Adipose tissue (tissue), 3 donors: Measurements from ENCODE around the gene CSNK1A1. TPM values are rescaled to one million over a fixed set of nuclear protein-coding genes. Genes with fewer than 3 reads are reported as not detected.
"Not testable (repeated sequence)": the region's sequence is repeated elsewhere in the genome, so short reads cannot be mapped to it uniquely, and the experiment has no call there.

ENCODE experiments used
- H3K27ac ChIP-seq: one replicate; pipeline ENCODE4 v1.5.1; 2013; ENCODE audit warnings: low read depth, low read length
- WGBS, 3 donors: extraction: QIAGEN DNeasy Blood & Tissue Kit; methylation state at CpG; one replicate each; pipeline ENCODE4 v1.1.7; 2013; 5-methylcytosine and 5-hydroxymethylcytosine counted together
- polyA plus RNA-seq, 3 donors: library from polyadenylated mRNA; stranded (reverse); fragments of 200-250 nt; gene quantifications; one replicate each; pipeline ENCODE4 v1.2.3, GENCODE V29; 2013
- donor health status: healthy with polysubstance abuse.
- donor health status: Bipolar disorder and iron deficiency.
- donor health status: healthy.

Gene CSNK1A1
- polyA plus RNA-seq, 3 donors = 39.7 to 113 (median 106) TPM

DNA sequence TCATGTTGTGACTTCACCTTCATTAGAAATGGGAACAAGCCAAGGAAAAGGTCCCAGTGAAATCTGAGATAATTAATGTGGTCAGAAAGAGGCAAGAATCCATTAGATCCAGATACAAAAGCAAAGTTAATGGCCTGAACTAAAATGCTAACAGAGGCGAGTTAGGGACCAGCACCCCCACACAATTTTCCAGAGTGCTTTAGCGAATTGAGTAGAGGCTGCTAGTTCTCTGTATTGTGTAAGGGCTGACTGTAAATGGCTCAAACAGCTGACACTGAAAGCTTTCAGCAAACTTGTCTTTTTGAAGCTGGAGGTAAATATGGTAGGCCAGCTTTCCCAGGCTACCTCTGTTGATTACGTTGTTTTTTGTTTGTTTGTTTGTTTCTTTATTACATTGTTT is 75.5 kb downstream of the CSNK1A1 start:
- H3K27ac ChIP-seq = no peak overlapping the region
- 80 to 85% (median 82%) methylated on average over 3 of the region's 3 CpGs for WGBS, 3 donors

DNA sequence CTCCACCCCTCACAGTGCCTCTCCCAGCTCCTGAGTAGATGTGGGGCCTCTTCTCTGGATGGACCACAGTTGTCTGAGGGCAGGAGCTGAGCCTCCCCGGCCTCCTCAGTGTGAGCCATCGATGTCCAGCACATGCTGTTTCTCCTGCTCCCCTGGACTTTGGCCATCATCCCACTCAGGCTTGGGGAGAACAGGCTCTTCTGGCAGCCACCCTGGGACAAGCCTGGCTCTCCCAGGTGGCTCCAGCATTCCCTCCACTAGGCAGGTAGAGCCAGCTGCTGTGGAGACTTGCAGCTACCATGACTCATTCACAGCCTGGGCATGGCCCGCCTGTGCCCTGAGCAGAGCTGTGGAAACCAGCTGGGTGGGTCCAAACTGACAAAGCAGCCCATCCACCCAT is 77.0 kb downstream of the CSNK1A1 start:
- no peak overlapping the region for H3K27ac ChIP-seq
- 73 to 86% (median 80%) methylated on average over 3 of the region's 3 CpGs for whole genome bisulfite sequencing, 3 donors

DNA sequence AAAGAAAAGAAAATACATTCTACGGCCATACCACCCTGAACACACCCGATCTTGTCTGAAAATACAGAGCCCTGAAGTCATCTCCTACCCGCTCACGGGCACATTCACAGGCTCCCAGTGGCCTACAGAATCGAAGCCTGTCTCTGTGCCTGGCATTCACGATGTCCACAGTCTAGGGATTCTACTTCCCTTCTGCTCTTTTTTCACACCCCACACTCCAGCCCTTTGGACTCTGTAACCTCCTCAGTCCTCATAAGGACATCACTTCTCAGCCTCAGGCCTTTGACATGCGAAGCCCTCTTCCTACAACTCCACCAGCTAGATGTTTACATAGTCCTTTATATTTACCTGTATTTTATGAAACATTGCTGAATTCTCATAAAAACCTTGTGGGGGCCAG is 77.8 kb downstream of the CSNK1A1 start:
- WGBS, 3 donors = 94 to 99% (median 95%) methylated on average over 7 of the region's 7 CpGs

DNA sequence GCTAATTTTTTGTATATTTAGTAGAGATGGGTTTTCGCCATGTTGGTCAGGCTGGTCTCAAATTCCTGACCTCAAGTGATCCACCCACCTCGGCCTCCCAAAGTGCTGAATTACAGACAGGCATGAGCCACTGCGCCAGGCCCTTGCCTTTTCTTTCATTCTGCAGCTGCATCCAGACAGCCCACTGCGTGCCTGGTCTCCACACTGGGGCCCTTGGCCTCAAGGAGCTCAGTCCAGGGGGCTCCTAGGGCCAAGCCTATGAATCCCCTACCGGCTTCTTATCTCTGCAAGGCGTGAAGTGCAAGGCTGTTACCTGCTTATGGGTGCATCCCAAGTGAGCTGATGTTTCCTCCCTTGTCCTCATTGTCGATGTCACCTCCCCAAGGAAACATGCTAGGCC is 78.8 kb downstream of the CSNK1A1 start:
- H3K27ac ChIP-seq = no peak overlapping the region
- 95 to 96% (median 96%) methylated on average over 7 of the region's 7 CpGs for WGBS, 3 donors

More for the DNA sequence above, 77.8 kb downstream of the CSNK1A1 start:
- H3K27ac ChIP-seq = no peak overlapping the region

DNA sequence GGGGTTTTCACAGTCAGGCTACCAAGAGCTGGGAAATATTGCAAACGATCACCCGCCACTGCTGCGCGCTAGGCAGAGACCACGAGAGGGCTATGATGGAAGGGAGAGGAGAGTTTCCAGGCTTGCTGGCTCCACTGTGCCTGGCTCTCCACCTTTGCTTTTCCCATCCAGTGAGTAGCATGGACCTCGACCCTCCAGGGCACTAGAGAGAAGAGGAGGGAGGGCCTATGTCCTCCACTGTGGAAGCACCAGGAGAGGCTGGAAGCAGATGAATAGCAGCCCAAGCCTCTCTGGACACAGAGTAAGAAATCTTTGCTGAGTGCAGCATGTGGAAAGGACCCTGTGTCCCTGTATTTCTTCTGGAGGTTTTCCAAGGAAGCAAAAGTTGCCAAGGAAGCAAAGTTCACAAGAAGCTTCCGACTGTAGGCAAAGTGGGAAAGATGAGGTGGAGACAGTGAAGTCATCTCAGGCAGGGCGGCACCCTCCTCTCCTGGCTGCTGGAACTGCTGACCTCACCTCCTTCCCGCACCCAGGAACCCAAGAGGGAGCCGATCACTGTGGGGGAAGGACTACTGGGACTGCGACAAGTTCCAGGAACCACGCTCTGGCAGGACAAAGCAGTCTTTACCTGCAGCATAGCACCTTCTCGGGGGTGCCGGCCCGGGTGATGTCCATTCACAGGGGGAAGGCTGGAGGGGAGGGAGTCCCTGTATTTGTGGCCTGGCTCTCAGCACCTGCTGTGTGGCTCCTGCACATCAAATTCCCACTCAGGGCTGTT is 79.6 kb downstream of the CSNK1A1 start:
- 45 to 65% (median 54%) methylated on average over 15 of the region's 15 CpGs for WGBS, 3 donors
- H3K27ac ChIP-seq = no peak overlapping the region

DNA sequence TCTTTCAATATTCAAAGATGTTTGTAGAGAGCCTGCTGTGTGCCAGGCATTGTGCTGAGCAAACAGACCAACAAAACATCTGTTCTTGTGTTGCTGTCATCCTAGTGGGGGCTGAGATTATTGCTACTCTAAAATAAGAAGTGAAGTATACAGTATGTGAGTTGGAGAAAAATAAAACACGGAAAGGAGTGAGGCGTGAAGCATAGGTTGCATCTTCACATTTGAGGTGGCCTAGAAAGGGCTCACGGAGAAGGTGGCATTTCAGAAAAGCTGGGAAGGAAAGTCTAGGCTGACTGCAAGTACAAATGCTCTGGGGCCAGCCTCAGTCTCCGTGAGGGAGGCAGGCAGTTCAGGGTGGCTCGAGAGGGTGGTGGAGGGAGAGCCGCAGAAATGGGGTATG is 80.3 kb downstream of the CSNK1A1 start:
- H3K27ac ChIP-seq = no peak overlapping the region
- 91 to 94% (median 93%) methylated on average over 6 of the region's 6 CpGs for WGBS, 3 donors

DNA sequence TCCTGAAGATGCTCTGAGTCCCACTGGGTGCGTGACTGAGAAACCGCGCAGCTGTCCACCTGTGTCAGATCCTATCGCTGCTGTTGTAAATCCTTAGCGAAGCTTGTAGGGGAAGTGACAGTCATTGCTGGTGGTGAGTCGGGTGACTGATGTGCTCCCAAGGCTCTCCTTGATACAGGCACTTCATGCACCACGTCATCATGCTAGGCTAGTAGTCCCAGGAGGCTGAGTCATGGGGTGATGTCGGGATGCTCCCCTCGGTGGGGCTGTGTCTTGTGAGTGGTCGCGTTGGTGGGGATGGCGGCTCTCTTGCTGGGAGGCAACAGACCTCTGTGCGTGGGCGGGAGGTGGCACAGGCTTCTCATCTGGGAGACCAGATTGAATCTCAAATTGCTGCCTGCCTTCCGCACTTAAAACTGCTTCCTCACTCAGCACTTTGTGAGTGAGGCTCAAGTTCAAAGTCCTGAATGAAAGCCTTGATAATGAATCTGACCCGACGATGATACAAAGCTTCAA is 84.7 kb downstream of the CSNK1A1 start:
- H3K27ac ChIP-seq = no peak overlapping the region
- WGBS, 3 donors = 63 to 67% (median 67%) methylated on average over 17 of the region's 17 CpGs

DNA sequence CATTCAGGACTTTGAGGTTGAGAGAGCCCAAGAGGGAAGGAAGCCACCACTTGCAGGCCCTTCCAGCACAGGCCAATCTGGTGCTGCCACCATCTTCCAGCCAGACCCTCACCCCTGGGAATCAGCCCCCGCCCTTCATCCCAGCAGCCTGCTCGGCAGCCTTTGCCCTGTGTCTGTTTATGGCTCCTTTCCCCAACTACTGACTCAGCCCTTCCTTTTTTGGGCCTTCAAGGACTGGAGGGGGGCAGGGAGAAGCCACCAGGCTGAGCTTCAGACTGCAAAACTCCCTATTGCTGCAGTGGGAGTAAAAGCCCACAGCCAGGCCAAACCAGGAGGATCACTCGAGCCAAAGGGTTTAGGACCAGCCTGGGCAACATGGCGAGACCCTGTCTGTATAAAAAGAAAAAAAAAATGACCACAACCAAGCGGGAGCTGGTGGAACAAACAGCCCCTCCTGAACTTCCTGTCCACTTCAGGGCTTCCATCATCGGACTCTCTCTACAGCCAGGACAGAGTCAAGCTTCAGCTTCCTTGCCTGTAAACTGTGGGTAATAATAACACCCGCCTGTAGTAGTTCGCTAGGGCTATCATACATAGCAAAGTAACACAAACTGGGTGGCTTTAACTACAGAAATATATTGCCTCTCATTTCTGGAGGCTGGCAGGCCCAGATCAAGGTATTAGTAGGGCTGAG is 86.3 kb downstream of the CSNK1A1 start:
- no peak overlapping the region for H3K27ac ChIP-seq
- 49 to 83% (median 64%) methylated on average over 8 of the region's 8 CpGs for WGBS, 3 donors

DNA sequence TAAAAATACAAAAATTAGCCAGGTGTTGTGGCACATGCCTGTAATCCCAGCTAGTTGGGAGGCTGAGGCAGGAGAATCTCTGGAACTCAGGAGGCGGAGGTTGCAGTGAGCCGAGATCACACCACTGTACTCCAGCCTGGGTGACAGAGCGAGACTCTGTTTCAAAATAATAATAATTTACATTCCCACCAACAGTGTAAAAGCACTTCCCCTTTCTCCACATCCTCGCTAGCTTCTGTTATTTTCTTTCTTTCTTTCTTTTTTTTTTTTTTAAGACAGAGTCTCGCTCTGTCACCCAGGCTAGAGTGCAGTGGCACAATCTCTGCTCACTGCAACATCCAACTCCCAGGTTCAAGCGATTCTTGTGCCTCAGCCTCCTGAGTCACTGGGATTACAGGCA is 89.3 kb downstream of the CSNK1A1 start:
- WGBS, 3 donors = 69 to 88% (median 77%) methylated on average over 6 of the region's 6 CpGs
- H3K27ac ChIP-seq = not testable (repeated sequence)

DNA sequence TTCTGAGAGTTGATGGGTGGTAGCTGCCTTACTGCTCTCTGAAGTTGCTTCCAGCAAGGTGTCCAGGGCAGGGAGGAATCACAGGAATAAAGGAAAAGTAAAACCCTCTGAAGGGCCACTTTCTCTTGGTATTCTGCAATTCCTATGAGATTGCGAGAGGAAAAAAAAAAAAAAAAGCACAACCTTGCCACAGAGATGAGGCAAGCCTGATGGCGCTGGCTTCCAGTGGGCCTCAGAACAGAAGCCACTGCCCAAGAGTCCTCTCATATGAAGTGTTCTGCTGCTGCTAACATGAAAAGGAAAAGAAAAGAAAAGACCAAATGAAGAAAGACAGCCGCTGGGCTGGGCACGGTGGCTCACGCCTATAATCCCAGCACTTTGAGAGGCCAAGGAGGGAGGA is 91.3 kb downstream of the CSNK1A1 start:
- H3K27ac ChIP-seq = no peak overlapping the region
- 77 to 96% (median 83%) methylated on average over 5 of the region's 5 CpGs for WGBS, 3 donors

DNA sequence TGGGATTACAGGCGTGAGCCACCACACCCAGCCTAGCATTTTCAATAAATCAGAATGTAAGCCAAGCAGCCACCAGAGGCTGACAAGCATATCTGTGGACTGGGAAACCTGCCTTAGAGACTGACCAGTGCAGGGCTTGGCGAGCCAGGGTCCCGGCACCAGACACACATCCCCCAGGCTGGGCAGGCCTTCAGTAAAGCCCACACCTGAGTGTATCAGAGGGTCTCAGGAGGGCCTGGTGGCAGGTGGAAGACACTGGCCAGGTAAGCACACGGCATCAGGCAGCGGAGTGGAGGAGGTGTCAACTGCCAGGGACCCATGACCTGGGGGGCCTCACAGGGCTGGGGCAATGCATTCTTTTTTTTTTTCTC is 93.9 kb downstream of the CSNK1A1 start:
- no peak overlapping the region for H3K27ac ChIP-seq
- 98 to 99% (median 99%) methylated on average over 5 of the region's 5 CpGs for WGBS, 3 donors

DNA sequence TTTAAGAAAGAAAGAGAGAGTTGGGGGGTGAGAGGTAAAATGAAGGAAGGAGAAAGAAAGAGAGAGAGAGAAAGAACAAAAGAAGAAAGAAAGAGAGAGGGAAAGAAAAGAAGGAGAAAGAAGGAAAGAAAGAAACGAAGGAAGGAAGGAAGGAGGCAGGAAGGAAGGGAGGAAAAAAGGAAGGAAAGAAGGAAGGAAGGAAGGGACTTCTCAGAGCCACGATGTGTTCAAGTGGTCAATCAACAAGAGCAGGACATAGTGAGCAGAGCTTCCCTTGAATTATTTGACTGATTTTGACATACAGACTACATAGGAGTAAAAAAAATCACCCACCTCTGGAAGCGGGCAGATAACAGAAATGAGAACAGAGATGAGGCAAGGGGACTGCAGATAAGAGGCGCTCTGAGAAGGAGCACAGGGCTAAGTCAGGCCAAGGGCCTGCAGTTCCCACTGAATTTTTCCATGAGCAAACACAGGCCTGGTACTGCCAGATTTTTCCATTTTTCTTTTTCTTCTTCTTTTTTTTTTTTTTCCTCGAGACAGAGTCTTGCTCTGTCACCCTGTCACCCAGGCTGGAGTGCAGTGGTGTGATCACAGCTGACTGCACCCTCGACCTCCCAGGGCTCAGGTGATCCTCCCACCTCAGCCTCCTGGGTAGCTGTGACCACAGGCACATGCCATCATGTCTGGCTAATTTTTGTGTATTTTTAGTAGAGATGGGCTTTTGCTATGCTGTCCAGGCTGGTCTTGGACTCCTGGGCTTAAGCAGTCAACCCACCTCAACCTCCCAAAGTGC is 94.4 kb downstream of the CSNK1A1 start:
- H3K27ac ChIP-seq = no peak overlapping the region
- 50 to 54% (median 51%) methylated on average over 6 of the region's 6 CpGs for WGBS, 3 donors

DNA sequence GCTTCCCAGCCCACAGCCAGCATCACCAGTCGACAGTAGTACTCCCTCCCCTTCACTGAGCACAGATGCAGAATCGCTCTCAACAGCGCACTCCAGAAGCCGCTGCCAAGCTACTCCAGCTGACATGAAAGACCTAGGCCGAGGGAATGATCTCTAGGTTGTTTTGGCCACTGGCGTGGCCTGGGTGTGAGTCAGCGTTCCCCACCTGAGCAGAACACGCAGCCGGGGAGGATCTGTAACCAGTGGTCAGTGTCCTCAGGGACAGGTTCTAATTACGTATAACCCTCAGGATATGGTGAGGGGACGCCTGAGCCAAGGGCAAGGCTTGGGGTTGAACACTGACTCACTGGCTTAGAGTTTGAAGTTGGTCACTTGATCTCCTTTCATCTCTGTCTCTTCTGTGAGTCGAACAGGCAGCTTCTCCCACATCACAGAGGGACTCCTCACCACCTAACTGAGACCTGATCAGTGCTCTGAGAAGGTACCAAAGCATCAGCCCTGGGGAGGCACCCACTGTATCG is 95.3 kb downstream of the CSNK1A1 start:
- H3K27ac ChIP-seq = no peak overlapping the region
- WGBS, 3 donors = 62 to 85% (median 76%) methylated on average over 13 of the region's 13 CpGs

DNA sequence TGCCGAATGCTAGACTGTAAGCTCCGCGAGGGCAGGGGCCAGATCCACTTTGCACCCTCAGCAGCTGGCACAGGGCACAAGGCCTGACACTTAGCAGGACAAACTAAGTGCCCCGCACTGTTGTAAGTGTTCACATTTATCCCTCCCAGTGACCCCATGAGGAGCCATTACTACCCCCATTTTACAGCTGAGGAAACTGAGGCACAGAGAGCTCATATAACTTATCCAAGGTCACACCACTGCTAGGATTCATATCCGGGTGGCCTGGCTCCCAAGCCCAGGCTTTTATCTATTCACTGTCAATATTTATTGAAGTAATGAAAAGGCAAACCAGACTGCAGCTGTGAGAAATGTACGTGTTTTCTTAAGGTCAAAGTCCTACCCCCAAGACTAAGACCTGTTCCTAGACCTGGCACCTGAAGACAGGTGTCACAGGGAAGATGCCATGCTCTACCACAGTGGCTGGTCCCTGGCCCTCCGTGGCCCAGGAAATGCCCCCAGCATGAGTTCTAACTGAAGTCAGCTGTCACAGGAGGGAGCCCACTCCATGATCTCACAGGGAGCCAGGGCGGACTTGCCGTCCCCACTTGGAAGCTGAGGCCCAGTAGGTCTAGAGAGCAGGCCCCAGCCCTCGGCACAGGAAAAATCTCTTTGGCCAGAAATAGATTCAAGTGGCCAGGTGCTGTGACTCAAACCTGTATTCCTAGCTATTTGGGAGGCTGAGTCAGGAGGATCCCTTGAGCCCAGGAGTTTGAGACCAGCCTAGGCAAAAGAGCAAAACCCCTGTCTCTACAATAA is 97.4 kb downstream of the CSNK1A1 start:
- no peak overlapping the region for H3K27ac ChIP-seq
- 62 to 90% (median 75%) methylated on average over 10 of the region's 10 CpGs for WGBS, 3 donors

DNA sequence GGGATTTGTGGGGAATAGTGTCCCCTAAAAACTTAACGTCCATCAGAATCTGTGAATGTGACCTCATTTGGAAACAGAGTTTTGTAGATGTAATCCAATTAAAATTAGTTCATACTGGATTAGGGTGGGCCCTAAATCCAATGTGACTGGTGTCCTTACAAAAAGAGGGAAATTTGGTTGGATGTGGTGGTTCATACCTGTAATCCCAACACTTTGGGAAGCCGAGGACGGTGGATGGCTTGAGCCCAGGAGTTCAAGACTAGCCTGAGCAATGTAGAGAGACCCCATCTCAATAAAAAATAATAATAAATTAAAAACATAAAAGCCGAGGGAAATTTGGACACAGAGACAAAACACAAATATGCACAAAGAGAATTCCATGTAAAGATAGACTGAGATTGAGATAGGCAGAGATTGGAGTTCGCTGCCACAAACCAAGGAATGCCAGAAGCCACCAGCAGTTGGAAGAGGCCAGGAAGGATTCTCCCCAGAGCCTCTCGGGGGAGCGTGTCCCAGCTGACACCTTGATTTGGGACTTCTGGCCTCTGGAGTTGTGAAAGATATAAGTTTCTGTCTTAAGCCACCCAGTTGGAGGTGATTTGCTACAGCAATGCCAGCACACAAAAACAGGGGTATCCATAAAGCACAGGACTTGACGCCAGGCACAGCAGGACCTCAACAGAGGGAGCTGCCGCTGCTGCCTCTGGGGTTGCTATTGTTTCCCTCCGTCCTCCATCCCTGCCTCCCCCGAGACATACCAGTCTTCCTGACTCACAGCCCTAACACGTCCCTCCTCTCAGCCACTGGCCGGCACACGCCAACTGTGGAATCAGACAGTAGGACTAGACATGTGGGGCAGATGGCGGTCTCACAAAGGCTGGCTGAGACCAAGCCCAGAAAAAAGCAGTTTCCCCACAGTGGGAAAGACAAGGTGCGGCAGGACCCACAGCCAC is 98.3 kb downstream of the CSNK1A1 start:
- 63 to 83% (median 66%) methylated on average over 16 of the region's 16 CpGs for WGBS, 3 donors
- peak overlapping the region; percentile 66 for H3K27ac ChIP-seq

DNA sequence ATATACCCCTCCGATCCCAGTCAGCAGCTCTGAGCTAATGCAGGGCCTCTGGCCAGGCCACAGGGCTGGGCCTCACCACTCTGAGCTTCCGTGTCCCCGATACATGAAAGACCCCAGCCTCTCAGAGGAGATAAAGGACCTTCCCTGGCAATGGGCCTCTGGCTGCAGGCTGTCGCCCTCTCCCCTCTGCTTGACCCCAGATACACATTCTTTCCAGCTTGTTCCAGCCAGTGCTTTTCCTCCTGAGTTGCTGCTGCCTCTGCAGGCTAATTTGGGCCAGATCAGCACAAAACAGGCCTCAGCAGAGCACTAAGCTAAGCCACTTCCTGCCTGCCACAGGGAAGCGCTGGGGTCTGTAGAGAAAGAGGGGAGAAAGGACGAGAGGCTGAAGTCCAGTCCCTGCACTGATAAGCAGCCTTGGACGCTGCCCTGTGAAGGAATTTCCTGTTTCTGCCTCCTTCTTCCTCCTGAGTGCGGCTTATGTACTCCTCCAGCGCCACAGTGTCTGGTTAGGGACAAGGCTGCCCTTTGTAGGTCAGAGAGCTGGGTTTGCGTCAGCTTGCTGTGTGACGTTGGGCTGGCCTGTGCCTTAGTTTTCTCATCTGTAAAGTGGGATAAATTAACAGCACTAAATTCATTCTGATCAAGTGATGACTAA is 99.1 kb downstream of the CSNK1A1 start:
- H3K27ac ChIP-seq = no peak overlapping the region
- 12 to 48% (median 25%) methylated on average over 11 of the region's 11 CpGs for WGBS, 3 donors

DNA sequence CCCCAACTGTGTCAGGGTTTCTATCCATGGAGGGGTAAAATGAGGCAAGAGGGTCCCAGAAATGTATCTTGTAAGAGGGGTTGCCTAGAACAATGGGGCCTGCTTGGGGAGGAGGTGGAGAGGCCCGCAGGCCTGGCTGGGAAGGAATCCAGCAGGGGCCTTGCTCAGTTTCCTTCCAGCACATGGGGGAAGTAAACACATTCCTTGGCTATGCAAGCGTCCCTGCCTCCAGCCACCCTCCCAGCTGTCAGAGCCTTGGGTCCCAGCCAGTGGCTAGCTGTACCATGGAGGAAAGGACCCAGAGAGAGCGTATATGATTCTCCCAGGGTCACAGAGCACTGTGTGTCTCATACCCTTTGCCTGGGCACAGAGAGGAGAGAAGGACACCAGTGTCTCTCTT is 101.0 kb downstream of the CSNK1A1 start:
- WGBS, 3 donors = 30 to 36% (median 33%) methylated on average over 3 of the region's 3 CpGs
- H3K27ac ChIP-seq = no peak overlapping the region
